ENCODE measurements around the gene GRAMD1A.

The GRAMD1A gene

DNA sequence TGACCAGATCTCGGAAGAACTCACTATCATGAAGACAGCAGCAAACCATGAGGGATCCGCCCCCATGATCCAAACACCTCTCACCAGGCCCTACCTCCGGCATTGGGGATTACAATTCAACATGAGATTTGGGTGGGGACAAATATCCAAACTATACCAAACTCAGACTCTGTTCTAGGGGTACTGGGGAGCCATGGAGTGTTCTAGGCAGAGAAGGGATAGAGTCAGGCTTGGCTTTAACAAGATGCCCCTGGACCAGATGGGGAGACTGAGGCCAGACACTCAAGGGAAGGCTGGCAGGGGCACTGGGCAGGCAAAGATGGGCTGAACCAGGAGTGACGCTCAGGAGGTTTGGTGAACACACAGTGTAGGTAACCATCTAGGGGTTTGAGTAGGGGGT is 18.3 kb downstream of the GRAMD1A start:
- TF ChIP-seq BACH2 (CRISPR knock-in tag; IDR thresholded peaks at IDR 0.05; ENCODE audit: borderline replicate concordance), result no peak
- no peak for TF ChIP-seq ZFP30 (CRISPR knock-in tag; IDR thresholded peaks at IDR 0.05)
- no peak for TF ChIP-seq GLIS3 (CRISPR knock-in tag; IDR thresholded peaks at IDR 0.05)
- TF ChIP-seq ZNF565 (CRISPR knock-in tag; conservative IDR thresholded peaks at IDR 0.05; ENCODE audit: low read depth), result no peak
- no peak for TF ChIP-seq ESRRG (CRISPR knock-in tag; IDR thresholded peaks at IDR 0.05)
- TF ChIP-seq ISL1 (CRISPR knock-in tag; IDR thresholded peaks at IDR 0.05), result no peak
- no peak for TF ChIP-seq SNAI2 (CRISPR knock-in tag; IDR thresholded peaks at IDR 0.05)
- TF ChIP-seq, protein P1, sequence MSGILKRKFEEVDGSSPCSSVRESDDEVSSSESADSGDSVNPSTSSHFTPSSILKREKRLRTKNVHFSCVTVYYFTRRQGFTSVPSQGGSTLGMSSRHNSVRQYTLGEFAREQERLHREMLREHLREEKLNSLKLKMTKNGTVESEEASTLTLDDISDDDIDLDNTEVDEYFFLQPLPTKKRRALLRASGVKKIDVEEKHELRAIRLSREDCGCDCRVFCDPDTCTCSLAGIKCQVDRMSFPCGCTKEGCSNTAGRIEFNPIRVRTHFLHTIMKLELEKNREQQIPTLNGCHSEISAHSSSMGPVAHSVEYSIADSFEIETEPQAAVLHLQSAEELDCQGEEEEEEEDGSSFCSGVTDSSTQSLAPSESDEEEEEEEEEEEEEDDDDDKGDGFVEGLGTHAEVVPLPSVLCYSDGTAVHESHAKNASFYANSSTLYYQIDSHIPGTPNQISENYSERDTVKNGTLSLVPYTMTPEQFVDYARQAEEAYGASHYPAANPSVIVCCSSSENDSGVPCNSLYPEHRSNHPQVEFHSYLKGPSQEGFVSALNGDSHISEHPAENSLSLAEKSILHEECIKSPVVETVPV (CRISPR knock-in tag; IDR thresholded peaks at IDR 0.05), result no peak
- TF ChIP-seq, protein P2, sequence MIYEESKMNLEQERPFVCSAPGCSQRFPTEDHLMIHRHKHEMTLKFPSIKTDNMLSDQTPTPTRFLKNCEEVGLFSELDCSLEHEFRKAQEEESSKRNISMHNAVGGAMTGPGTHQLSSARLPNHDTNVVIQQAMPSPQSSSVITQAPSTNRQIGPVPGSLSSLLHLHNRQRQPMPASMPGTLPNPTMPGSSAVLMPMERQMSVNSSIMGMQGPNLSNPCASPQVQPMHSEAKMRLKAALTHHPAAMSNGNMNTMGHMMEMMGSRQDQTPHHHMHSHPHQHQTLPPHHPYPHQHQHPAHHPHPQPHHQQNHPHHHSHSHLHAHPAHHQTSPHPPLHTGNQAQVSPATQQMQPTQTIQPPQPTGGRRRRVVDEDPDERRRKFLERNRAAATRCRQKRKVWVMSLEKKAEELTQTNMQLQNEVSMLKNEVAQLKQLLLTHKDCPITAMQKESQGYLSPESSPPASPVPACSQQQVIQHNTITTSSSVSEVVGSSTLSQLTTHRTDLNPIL (CRISPR knock-in tag; IDR thresholded peaks at IDR 0.05; ENCODE audit: low read depth), result no peak
- no peak for TF ChIP-seq ARNTL (CRISPR knock-in tag; IDR thresholded peaks at IDR 0.05; ENCODE audit: borderline replicate concordance, low read depth)
- TF ChIP-seq ZC3H10 (CRISPR knock-in tag; IDR thresholded peaks at IDR 0.05), result no peak
- TF ChIP-seq TCF4 (CRISPR knock-in tag; IDR thresholded peaks at IDR 0.05; ENCODE audit: borderline replicate concordance), result no peak
- no peak for TF ChIP-seq ZNF70 (CRISPR knock-in tag; IDR thresholded peaks at IDR 0.05)
- TF ChIP-seq, protein P3, sequence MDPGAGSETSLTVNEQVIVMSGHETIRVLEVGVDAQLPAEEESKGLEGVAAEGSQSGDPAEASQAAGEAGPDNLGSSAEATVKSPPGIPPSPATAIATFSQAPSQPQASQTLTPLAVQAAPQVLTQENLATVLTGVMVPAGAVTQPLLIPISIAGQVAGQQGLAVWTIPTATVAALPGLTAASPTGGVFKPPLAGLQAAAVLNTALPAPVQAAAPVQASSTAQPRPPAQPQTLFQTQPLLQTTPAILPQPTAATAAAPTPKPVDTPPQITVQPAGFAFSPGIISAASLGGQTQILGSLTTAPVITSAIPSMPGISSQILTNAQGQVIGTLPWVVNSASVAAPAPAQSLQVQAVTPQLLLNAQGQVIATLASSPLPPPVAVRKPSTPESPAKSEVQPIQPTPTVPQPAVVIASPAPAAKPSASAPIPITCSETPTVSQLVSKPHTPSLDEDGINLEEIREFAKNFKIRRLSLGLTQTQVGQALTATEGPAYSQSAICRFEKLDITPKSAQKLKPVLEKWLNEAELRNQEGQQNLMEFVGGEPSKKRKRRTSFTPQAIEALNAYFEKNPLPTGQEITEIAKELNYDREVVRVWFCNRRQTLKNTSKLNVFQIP (CRISPR knock-in tag; IDR thresholded peaks at IDR 0.05; ENCODE audit: borderline replicate concordance, low read depth), result no peak
- TF ChIP-seq ZNF8 (CRISPR knock-in tag; IDR thresholded peaks at IDR 0.05), result no peak
- ATAC-seq, result no peak

DNA sequence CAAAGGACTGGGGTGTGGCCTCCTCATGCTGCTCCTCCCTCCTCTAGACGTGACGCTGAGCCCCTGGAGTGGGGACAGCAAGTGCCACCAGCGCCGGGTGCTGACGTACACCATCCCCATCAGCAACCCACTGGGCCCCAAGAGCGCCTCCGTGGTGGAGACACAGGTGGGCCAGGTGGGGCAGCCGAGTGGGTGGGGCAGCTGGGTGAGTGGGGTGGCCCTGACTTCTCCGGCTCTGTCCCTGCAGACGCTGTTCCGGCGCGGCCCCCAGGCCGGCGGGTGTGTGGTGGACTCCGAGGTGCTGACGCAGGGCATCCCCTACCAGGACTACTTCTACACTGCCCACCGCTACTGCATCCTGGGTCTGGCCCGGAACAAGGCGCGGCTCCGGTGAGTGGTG is 19.0 kb downstream of the GRAMD1A start:
- TF ChIP-seq ZNF8 (CRISPR knock-in tag; IDR thresholded peaks at IDR 0.05) (no peak), SNAI2 (CRISPR knock-in tag; IDR thresholded peaks at IDR 0.05) (no peak), TOX (CRISPR knock-in tag; IDR thresholded peaks at IDR 0.05; ENCODE audit: borderline replicate concordance) (no peak), RARB (CRISPR knock-in tag; IDR thresholded peaks at IDR 0.05) (no peak), OSR1 (CRISPR knock-in tag; IDR thresholded peaks at IDR 0.05) (no peak), ZNF70 (CRISPR knock-in tag; IDR thresholded peaks at IDR 0.05) (no peak), CSDC2 (CRISPR knock-in tag; IDR thresholded peaks at IDR 0.05) (no peak), ZFP3 (CRISPR knock-in tag; IDR thresholded peaks at IDR 0.05) (no peak), ISL1 (CRISPR knock-in tag; IDR thresholded peaks at IDR 0.05) (no peak), ZNF565 (CRISPR knock-in tag; conservative IDR thresholded peaks at IDR 0.05; ENCODE audit: low read depth) (no peak), ARNTL (CRISPR knock-in tag; IDR thresholded peaks at IDR 0.05; ENCODE audit: borderline replicate concordance, low read depth) (no peak), ESRRG (CRISPR knock-in tag; IDR thresholded peaks at IDR 0.05) (no peak), PPARA (CRISPR knock-in tag; IDR thresholded peaks at IDR 0.05; ENCODE audit: borderline replicate concordance) (no peak), ZC3H10 (CRISPR knock-in tag; IDR thresholded peaks at IDR 0.05) (no peak), GLIS3 (CRISPR knock-in tag; IDR thresholded peaks at IDR 0.05) (no peak)
- TF ChIP-seq, protein P4, sequence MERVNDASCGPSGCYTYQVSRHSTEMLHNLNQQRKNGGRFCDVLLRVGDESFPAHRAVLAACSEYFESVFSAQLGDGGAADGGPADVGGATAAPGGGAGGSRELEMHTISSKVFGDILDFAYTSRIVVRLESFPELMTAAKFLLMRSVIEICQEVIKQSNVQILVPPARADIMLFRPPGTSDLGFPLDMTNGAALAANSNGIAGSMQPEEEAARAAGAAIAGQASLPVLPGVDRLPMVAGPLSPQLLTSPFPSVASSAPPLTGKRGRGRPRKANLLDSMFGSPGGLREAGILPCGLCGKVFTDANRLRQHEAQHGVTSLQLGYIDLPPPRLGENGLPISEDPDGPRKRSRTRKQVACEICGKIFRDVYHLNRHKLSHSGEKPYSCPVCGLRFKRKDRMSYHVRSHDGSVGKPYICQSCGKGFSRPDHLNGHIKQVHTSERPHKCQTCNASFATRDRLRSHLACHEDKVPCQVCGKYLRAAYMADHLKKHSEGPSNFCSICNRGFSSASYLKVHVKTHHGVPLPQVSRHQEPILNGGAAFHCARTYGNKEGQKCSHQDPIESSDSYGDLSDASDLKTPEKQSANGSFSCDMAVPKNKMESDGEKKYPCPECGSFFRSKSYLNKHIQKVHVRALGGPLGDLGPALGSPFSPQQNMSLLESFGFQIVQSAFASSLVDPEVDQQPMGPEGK (CRISPR knock-in tag; IDR thresholded peaks at IDR 0.05; ENCODE audit: borderline replicate concordance), result no peak
- TF ChIP-seq, protein P5, sequence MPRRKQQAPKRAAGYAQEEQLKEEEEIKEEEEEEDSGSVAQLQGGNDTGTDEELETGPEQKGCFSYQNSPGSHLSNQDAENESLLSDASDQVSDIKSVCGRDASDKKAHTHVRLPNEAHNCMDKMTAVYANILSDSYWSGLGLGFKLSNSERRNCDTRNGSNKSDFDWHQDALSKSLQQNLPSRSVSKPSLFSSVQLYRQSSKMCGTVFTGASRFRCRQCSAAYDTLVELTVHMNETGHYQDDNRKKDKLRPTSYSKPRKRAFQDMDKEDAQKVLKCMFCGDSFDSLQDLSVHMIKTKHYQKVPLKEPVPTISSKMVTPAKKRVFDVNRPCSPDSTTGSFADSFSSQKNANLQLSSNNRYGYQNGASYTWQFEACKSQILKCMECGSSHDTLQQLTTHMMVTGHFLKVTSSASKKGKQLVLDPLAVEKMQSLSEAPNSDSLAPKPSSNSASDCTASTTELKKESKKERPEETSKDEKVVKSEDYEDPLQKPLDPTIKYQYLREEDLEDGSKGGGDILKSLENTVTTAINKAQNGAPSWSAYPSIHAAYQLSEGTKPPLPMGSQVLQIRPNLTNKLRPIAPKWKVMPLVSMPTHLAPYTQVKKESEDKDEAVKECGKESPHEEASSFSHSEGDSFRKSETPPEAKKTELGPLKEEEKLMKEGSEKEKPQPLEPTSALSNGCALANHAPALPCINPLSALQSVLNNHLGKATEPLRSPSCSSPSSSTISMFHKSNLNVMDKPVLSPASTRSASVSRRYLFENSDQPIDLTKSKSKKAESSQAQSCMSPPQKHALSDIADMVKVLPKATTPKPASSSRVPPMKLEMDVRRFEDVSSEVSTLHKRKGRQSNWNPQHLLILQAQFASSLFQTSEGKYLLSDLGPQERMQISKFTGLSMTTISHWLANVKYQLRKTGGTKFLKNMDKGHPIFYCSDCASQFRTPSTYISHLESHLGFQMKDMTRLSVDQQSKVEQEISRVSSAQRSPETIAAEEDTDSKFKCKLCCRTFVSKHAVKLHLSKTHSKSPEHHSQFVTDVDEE (CRISPR knock-in tag; IDR thresholded peaks at IDR 0.05), result no peak
- TF ChIP-seq, protein P2 (CRISPR knock-in tag; IDR thresholded peaks at IDR 0.05; ENCODE audit: low read depth), result no peak
- no peak for ATAC-seq
